GM12873 (cell line): ENCODE results near the gene CMTM6.

Source experiments
- TF ChIP-seq, protein P1 (sequence below): IDR thresholded peaks from 2 replicates; pipeline ENCODE4 v1.5.1; 2012; ENCODE audit warnings: low read depth, mild to moderate bottlenecking, moderate library complexity, low read length, control low read depth; ENCODE audit not compliant: insufficient read depth; ENCODE audit errors: missing control alignments

Gene CMTM6

DNA sequence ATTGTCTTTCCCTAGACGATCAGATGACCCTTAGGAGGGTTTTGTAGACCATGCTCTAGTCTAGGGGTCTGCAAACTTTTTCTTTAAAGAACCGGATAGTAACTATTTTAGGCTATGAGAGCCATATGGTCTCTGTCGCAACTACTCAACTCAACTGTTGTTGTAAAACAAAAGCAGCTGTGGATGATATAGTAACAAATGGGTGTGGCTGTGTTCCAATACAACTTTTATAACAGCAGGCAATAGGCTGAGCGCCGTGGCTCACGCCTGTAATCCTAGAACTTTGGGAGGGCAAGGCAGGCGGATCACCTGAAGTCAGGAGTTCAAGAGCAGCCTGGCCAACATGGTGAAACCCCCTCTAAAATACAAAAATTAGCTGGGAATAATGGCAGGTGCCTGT, 6.1 kb upstream of the CMTM6 start:
- TF ChIP-seq, protein P1, sequence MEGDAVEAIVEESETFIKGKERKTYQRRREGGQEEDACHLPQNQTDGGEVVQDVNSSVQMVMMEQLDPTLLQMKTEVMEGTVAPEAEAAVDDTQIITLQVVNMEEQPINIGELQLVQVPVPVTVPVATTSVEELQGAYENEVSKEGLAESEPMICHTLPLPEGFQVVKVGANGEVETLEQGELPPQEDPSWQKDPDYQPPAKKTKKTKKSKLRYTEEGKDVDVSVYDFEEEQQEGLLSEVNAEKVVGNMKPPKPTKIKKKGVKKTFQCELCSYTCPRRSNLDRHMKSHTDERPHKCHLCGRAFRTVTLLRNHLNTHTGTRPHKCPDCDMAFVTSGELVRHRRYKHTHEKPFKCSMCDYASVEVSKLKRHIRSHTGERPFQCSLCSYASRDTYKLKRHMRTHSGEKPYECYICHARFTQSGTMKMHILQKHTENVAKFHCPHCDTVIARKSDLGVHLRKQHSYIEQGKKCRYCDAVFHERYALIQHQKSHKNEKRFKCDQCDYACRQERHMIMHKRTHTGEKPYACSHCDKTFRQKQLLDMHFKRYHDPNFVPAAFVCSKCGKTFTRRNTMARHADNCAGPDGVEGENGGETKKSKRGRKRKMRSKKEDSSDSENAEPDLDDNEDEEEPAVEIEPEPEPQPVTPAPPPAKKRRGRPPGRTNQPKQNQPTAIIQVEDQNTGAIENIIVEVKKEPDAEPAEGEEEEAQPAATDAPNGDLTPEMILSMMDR, result no peak

DNA sequence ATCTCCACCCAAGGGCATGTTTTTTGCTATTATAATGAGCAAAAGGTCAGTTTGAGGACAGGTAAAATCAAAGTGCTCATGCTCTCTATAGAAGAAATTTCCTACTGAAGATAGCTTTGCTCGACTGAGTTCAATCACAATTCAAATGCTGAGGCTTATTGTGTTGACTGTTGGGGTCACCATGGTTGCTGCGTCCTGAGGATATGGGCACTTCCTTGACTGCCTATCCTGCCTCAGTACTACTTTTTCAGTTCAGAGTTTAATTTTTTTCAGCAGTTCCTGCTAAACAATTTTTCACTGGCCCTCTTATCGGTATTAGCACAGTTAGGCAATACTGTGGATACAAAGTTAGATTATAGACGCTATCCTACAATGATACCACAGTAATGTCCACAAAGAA, 3.8 kb upstream of the CMTM6 start:
- TF ChIP-seq, protein P1, result no peak

DNA sequence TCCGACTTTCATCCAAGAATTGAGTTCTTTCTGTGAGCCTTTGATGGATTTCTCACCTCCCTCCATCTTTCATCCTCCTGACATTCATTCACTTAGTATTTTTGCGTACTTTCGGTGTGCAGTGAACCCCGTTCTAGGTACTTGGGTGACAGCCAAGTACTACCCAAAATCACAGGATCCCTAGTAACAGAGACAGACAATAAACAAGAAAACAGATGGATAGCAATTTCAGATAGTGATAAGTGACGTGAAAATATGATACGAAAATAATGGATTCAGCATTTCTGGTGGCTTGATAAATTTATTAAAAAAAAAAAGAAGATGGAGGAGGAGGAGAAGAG, 264 bp upstream of the CMTM6 start:
- TF ChIP-seq, protein P1, result no peak

DNA sequence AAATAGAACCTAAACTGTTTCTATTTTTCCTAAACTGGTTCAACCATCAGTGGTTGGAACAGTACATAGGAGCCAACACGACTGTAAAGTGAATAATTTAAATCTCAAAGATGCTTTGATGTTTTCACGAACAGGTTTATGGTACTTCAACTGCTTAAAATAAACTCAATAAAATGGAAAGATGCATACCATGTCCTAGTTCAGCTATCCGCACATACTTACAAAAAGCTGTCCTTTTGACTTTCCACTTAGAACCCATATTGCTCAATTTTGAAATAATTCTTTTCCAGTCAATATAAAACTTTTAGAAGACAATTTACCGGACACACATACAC, 902 bp downstream of the CMTM6 start:
- TF ChIP-seq, protein P1, result no peak

DNA sequence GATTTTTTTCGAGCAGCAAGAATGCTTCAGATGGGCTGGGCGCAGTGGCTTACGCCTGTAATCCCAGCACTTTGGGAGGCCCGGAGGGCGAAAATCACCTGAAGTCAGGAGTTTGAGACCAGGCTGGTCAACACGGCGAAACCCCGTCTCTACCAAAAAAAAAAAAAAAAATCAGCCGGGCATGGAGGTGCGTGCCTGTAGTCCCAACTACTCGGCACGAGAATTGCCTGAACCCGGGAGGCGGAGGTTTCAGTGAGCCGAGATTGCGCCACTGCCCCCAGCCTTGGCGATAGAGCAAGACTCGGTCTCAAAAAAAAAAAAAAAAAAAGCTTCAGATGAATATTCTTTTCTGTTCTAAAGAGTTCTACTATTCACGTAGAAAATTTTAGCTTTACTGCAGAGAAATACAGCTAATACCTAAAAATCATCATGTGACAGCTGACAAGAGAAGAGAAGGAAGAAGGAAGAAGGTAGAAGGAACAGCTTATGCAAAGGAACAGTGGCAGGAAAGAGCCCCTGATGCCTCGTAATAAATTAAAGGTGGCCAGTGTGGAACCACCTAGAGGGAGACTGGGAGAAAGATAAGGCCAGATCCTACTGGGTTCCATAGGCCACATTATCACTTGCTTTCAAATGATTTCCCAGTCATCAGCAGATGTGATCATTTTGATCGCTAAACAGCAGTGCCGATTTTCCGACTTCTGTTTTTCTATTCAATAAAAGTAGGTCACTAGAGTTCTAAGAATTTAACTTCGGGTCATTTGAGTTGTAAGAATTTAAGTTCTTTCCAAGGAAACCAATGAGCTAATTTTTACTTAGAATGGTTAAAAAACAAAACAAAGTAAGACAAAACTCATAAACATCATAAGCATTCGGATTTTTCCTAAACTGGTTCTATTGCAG, 1.5 kb downstream of the CMTM6 start:
- TF ChIP-seq, protein P1, result no peak

DNA sequence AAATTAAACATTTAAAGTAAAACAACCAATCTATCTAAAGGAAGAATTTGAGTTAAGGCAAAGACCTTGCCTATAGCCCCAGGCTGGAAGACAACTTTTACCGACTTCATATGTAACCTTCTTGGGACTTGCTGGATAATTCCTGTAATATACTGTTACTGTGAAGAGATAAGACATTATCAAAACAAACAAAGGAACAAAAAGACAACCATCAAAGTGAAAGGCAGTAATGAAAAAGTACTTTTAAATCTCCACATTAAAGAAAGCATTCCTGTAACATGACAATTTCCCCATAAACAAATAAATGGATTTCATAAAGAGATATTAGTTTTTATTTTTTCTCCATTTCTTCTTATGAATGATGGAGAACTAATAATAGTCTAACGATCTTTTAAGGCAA, 2.4 kb downstream of the CMTM6 start:
- TF ChIP-seq, protein P1, result no peak

DNA sequence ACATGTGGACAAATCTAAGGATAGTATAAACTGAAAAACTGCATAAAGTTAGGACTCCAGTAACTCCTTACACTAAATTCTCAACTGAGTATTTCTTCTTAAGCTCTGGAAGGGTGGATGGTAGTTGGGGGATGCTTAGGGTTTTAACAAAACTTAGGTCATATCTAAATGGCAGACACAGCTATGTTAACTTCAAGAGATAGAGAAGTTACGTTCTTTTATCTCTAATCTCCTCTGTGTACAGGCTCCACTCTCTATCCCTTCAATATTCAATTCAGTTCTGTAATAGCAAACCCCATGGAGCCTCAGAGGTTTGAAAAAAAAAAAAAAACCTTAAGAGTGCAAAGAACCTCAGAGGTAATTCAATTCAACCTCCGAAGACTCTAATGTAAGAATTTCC, 3.1 kb downstream of the CMTM6 start:
- TF ChIP-seq, protein P1, result no peak

DNA sequence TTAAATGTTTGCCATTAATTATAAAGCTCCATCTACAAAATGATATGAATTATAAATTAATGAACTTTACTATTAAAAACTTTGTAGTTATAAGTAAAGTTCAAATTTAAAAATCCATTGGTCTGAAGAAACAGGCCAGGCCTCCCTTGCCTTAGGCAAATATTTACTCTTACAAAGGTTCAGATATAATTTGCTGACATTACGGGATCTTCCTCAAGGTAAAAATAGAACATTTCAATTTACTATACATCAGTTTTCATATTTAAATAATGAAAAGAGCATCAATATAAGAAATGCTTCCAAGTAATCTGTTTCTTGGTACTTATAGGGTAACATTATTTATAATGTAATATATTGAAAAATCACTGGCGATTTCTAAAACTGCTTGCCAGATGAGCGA, 3.7 kb downstream of the CMTM6 start:
- TF ChIP-seq, protein P1, result no peak
